ENCODE data around the gene PADI3. TPM values are rescaled to one million over a fixed set of nuclear protein-coding genes. Genes with fewer than 3 reads are reported as not detected.
"Not testable (repeated sequence)": the region's sequence is repeated elsewhere in the genome, so short reads cannot be mapped to it uniquely, and the experiment has no call there.

PADI3 gene
- total RNA-seq, 1 donor from 2014 or later = not detected

GRCh38 chr1:17316704-17317103, 67.8 kb downstream of the PADI3 start:
- DNase-seq (ENCODE audit: low spot score in 2 of 2) (no peak), FAIRE-seq (no peak)

GRCh38 chr1:17318262-17318661, 69.4 kb downstream of the PADI3 start:
- FAIRE-seq = no peak
- no peak for DNase-seq (ENCODE audit: low spot score in 2 of 2)

- DNase-seq (ENCODE audit: low spot score in 2 of 2) = no peak
- FAIRE-seq = no peak
These were observed 70.9 kb downstream of the PADI3 start for GRCh38 chr1:17319561-17320350.

GRCh38 chr1:17321857-17322390, 73.0 kb downstream of the PADI3 start:
- DNase-seq (ENCODE audit: low spot score in 2 of 2); FAIRE-seq: not testable (repeated sequence)

GRCh38 chr1:17328855-17329254, 80.0 kb downstream of the PADI3 start:
- FAIRE-seq = peak; percentile 96
- no peak for DNase-seq (ENCODE audit: low spot score in 2 of 2)

GRCh38 chr1:17329610-17330009, 80.7 kb downstream of the PADI3 start:
- FAIRE-seq (no peak), DNase-seq (ENCODE audit: low spot score in 2 of 2) (no peak)

GRCh38 chr1:17330856-17331255, 82.0 kb downstream of the PADI3 start:
- FAIRE-seq (no peak), DNase-seq (ENCODE audit: low spot score in 2 of 2) (no peak)

- DNase-seq (ENCODE audit: low spot score in 2 of 2) (no peak), FAIRE-seq (no peak)
These were observed 84.2 kb downstream of the PADI3 start for GRCh38 chr1:17333081-17333480.

Small RNA genes within 50 kb of the gene (small RNA-seq; reads per million reads assigned to genes)
- not detected for gene MIR3972

Other genes with a start within 250 kb of the PADI3 start
- gene ATP13A2, start 237.2 kb upstream of the PADI3 start, total RNA-seq = 73.4 TPM
- 89.3 TPM for gene SDHB, start 195.1 kb upstream of the PADI3 start, total RNA-seq
- 0.41 TPM for gene PADI2, start 129.6 kb upstream of the PADI3 start, total RNA-seq
- gene PADI1, start 44.0 kb upstream of the PADI3 start, total RNA-seq = not detected
- gene PADI4, start 59.1 kb downstream of the PADI3 start, total RNA-seq = 0.41 TPM
- gene PADI6, start 123.1 kb downstream of the PADI3 start, total RNA-seq = not detected
- gene RCC2, start 190.6 kb downstream of the PADI3 start, total RNA-seq = 27.7 TPM

All from frontal cortex (tissue), 4 donors.